DMS153 treated with DMSO at 0.1 percent for 48 hours (cell line): ENCODE results near the gene MAB21L3.

ENCODE experiments used
- DNase-seq: peaks from one replicate; lab custom pipeline; 2025; ENCODE audit not compliant: unreplicated experiment; lab: John Stamatoyannopoulos, UW

The MAB21L3 gene

DNA sequence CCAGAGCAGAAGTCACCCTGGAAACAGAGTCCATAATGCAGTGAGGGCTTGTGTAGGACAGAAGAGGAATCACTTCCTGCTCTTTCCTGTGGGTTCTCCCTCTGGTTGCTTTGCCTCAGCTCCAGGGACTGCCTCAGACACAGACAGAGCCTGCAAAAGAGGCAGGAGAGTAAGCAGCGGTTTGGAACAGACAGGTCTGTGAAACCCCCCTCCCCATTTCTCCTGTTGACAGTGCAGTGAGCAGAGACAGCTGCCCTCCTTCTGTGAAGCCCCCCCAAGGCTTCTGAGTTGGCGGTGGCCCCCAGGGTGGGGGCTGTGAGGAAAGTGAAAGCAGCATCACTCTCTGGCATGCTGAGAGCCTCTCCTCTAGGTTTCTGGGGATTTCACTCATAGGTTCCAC is 53.0 kb downstream of the MAB21L3 start:
- DNase-seq: no peak

DNA sequence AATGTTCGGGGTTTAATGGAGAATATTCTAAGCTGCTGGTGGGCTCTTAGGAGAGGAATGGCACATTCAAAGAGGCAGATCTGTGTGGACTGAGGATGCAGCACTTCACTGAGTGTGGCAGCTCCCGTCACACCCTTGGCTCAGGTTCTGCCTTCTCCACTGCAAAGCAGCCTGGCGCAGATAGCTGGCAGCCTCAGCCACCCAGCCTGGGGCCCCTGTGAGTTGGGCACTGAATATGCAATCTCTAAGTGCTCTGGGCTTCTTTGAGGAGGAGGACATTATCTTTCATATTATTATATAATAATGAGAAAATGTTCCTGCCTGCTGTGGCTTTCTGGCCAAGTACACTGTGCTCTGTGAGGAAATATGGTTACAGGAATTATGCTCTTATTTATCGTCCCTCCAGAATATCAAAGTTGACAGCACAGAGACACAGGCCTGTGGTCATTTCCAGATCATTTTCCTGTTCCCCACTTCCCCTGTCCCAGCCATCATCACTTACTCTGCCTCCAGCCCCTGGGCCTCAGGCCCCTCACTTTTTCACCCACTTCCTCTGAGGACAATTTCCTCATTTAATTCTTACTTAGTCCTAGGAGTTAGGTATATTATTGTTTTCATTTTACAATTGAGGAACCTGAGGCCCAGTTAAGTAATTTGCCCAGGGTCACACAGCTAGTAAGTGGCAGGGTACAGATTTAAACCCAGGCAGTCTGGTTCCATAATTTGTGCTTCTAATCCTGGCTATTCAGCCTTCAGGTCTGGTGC is 53.6 kb downstream of the MAB21L3 start:
- no peak for DNase-seq

DNA sequence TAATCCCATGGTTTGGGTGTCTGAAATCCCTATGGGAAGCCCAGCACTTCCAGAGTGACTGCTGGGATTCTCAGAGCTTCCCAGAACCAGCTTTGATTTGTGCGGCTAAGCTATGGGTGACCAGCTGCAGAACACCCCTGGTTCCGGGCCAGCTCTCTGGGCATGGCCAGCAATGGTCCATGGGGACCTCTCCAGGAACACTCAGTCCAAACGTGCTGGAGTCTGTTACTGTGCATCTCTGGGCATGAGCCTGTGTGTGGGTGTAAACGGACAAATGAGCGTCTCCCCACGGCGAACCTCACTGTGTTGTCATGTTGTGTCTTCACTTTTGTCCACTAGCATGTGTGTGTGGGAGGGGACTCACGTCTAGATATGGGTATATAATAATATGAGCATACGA is 54.4 kb downstream of the MAB21L3 start:
- no peak for DNase-seq

DNA sequence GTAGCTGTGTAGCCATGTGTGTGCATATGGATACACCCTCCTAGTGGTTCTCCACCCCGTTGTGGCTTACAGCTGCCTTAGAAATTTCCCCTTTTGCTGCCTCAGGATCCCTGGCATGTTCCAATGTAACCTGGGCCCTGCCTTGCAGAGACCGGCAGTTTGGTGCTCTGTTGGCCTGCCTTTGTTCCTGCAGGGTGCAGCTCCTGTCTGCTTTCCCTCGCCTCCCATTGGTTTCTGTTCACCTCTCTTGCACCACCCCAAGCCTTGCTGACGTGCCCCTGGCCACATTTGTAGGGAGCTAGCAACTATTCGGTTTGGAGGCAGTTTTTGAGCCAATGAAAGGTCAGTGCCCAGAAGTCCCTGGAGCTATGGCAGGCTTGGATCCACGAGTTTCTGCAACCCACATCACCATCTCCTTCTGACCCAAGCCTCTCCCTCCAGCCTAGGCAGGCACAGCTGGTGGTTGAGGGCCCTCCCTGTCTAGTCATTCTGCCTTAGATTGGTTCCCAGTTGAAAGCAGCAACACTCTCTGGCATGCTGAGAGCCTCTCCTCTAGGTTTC is 54.9 kb downstream of the MAB21L3 start:
- DNase-seq: no peak

DNA sequence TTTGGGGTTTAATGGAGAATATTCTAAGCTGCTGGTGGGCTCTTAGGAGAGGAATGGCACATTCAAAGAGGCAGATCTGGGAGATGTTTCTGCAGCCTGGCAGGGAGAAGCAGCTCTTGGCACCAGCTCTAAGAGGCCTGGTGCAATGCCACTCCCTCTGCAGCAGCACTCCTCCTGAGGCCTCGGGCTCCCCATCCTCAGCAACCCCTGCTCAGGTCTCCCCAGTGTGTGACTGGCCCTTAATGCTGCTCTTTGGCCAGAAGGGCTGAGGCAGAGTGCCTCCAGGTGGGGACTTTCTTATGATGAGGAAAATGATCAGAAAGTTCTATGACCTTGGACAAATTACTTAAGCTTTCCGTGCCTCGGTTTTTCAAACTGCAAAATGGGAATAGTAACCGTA is 55.5 kb downstream of the MAB21L3 start:
- no peak for DNase-seq

DNA sequence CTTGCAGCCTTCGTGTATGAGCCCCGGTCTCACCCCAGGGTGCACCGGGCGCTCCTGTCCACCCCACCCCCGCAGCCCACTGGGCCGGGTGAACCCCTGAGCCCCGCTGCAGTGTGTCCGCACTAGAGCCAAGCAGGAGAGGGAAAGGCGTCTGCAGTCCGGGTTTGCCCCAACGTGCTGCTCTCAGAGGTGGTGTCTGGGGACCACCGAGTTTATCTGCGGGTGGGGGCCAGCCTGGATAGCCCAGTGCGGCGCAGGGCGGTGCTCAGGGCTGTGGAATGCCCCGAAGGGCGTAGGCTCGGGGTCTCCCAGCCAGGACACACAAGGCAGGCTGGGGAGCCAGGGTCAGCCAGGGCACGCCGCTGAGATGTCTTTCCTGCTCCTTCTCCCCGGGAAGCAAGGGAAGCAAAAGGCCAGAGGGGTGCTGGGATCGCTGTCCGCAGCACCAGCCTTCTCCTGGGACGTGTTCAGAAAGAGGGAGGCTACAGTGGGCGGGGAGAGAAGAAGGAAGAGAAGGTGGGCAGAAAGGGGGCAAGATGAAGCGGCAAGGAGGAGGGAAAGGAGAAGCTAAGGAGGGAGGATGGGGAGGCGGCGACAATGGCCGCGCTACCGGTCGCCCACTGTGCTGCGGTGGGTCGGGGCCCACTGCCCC is 56.6 kb downstream of the MAB21L3 start:
- no peak for DNase-seq

DNA sequence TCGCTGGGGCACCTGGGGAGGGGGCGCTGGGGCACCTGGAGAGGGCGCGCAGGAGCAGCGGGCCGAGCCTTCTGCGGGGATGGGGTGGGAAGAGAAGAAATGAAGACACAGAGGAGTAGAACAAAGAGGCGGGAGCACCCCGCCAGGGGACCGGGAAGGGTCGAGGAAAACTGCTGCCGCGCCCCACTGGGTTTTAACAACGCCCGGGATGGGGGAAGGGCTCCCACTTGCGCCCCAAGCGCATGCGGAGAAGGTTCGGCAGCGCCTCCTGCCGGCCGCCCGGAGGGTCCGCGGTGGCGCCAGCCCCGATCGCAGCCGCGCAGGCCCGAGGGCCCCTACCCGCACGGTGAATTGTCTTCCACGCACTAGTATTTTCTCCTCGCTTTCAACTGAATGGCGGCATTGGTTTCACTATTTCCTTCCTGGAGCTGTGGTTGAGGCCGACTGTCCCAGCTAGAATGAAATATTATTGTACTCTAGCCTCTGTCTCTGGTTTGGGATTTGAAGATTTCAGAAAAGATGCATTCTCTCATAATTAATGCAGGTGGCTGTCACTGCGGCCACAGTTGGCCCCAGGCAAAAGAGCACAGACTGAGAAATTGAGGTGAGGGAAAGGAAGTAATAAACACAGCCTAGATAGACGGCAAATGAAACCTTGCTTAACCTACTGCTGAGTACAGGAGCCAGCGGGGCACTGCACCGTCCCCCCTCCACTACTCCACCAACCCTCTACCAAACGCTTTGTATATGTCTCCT is 57.3 kb downstream of the MAB21L3 start:
- peak; percentile 28 for DNase-seq

DNA sequence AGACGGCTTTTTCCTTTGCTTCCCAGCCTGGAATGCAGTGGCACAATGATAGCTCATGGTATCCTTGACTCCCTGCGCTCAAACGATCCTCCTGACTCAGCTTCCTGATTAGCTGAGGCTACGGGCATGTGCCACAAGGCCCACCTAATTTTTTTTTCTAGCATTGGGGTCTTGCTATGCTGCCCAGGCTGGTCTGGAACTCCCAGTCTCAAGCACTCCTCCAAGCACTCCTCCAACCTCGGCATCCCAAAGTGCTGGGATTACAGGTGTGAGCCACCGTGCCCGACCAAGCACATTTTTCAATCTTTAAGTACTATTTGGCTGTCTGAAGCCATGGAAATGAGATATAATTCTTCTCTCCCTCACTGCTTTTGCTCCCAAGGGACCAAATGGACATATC is 58.7 kb downstream of the MAB21L3 start:
- DNase-seq: no peak

DNA sequence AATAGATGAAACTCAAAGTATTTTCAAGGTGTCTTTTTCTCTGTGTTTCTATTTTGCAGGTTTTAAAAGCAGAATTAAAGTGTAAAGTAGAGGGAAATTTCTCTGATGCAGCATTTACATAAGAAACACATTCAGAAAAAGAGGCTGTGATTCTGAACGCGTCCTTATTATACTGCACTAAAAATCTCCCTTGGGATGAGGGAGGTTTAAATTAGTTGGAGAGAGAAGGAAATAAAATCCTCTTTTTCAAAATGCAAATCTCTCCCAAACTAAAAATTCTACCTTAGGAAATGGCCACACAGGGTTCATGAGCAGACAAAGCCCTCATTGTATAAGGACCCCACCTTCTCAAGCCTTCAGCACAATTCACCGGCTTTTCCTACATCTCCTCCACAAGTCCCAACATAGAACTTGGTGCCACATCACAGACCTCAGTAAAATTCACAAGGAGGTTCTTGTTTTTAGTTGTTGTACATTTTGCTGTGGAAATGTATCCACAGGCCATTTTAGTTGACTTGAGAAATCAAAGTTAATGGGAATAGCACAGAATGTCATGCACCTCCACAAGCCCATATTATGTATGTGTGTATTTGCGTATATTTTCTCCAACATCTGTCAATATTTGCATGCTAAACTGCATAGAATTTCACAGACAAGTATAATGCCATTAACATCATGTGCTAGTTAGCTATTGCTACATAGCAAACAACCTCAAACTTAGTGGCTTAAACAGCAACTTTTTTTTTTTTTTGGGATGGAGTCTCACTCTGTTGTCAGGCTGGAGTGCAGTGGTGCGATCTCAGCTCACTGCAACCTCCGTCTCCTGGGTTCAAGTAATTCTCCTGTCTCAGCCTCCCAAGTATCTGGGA is 59.8 kb downstream of the MAB21L3 start:
- no peak for DNase-seq

DNA sequence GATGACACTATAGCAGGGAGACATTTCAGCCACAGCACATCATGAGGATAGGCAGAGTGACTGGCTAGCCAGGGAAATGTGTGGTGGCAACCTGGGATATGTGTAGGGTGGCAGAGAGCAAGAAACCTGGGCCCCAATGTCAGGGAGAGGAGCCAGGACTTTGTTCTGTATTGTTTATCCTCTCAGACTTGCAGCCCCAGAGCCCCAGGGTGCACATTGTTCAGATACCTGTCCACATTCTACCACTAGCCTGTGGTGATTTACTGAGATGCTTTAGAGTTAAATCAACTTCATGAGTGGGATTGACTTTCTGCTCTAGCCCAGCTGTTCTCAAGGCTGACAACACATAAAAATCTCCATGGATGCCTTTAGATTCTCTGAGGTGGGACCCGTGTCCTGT is 61.5 kb downstream of the MAB21L3 start:
- no peak for DNase-seq

DNA sequence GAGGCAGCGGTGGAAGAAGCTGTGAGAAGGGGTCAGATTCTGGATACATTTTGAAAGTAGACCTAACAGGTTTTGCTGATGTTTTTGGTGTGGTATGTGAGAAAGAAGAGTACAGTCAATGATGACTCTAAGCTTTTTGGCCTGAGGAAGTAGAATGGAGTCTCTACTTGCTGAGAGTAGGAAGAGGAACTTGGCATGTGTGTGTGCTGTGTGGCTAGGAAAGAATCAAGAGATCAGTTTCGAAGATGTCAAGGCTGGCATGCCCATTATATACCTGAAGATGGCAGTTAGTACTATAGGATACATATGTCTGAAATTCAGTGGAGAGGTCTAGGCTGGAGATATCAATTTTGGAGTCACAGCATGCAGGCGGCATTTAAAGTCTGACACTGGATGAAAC is 64.4 kb downstream of the MAB21L3 start:
- no peak for DNase-seq

DNA sequence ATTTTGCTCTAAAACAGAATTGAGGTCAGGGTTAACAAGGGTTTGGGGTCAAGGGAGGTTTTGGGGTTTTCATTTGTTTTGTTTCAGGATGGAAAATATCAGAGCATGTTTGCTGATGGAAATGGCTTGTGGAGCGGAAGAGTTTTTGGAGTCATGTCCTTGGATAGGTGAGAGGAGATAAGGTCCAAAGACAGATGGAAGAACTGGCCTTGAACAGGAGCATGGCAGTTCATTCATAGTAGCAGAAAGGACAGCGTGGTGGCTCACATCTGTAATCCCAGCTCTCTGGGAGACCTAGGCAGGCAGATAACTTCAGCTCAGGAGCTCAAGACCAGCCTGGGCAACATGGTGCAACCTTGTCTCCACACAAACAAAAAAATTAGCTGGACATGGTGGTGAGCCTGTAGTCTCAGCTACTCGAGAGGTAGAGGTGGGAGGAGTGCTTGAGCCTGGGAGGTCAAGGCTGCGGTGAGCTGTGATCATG is 65.1 kb downstream of the MAB21L3 start:
- no peak for DNase-seq

DNA sequence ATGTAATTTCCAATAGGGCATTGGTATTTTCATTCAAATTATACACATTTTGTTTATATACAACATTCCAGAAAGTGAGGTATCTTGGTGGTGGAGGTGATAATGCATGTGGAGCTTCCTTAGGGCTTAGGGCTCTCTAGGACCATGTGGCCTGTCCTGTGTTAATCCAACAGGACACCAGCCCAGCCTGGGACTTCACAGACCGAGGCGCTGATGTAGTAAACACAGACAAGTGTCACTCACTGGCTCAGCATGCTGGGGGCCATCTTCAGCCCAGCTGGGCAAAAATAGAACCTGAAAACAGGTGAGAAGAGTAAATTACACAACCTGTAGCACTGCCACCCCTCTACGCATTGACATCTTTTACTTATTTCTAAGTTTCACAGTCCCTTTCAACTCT is 66.7 kb downstream of the MAB21L3 start:
- no peak for DNase-seq

DNA sequence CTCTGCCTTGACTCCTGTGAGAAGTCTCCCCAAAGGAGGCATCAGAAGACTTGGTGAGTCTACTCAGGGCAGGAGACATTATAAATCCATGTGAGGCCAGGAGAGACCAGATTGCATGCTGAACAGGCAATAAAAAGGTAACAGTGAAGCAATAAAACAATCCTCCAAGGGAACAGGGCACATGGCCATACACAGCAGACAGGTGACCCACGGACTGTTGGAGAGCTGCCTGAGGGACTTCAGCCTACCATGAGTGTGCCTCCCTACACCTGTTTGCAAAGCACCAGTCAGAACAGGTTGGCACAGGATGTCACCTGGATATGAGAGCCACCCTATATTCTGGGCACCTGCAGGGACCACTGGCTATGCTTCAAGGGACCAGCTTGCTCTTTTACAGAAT is 67.6 kb downstream of the MAB21L3 start:
- DNase-seq: no peak

DNA sequence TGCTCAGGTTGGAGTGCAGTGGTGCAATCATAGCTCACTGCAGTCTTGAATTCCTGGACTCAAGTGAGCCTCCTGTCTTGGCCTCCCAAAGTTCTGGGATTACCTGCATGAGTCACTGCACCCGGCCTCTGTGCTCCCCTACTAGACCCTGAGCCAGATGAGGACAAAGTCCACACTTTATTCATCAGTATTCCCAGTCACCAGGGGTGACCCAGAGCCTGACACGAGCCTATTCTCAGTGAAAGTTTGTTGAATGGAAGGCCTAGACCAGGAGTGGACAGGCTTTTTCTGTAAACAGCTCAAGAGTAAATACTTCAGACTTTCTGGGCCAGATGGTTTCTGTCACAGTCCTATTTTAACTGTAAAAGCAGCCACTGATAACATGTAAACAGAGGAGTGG is 68.2 kb downstream of the MAB21L3 start:
- no peak for DNase-seq

DNA sequence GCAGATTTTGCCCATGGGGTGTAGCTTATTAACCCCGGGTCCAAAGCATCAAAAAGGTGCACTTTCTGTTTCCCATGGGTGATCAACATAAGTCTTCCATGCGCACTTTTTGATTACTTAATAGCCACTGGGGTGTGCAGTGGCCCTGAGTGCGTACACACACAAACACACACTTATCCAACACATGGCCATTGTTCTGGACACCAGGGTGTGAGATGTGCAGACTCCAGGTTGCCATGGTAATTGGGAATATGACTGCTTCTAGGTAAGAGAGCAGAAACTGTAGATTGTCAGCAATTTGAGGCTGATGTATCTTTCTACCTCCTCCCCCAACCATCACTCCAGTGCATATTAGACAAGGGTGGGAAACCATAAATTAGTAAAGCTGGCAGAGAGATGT is 68.8 kb downstream of the MAB21L3 start:
- no peak for DNase-seq

DNA sequence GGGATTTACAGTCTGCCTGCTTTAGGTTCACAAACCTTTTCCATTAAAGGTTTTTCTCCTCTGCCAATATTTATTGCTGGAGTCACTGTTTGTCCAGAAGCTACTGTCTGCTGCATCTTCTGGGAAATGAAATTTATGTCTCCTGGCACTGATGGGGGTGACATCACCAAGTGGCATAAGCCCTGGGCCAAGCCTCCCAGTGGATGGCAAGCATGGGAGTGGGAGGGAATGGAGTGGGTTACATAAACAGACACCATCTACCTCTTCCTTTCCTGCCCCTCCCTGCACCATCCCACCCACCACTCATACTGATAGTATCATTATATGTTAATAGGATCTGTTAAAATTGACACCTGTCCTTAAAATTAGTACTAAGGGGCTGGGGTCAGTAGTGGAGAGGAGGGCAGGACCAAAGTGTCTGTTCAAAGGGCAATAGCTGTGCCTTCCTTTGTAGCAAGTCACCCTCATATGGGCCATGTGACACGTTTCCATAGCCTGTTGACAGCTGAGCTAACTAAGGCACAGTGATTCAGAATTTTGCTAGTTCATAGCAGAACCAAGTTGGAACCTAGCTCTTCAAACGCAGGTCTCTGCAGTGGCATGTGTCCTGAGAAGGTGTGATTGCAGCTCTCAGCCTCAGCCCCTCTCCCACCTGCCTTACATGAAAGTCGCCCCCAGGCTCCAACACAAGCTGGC is 71.0 kb downstream of the MAB21L3 start:
- DNase-seq: no peak
